Large intestine (tissue), 3 donors: Measurements from ENCODE around the gene VWA2. TPM values are rescaled to one million over a fixed set of nuclear protein-coding genes. Genes with fewer than 3 reads are reported as not detected.

Experiments
- DNase-seq, 2 donors: peaks; one replicate each; pipeline versions ENCODE4 v3.0.0 to v3.0.0-alpha.2; 2013
- H3K27ac ChIP-seq: one replicate; pipeline ENCODE4 v1.5.1; 2013; ENCODE audit warnings: low read length
- H3K27me3 ChIP-seq: 2 replicates; pipeline ENCODE4 v1.6.1; 2013; ENCODE audit warnings: low read length; ENCODE audit not compliant: control insufficient read depth, insufficient read depth
- H3K36me3 ChIP-seq: 2 replicates; pipeline ENCODE4 v1.6.1; 2013; ENCODE audit warnings: low read length; ENCODE audit not compliant: control insufficient read depth, insufficient read depth
- H3K4me1 ChIP-seq: one replicate; pipeline ENCODE4 v1.6.1; 2013; ENCODE audit warnings: low read length; ENCODE audit not compliant: control insufficient read depth, insufficient read depth
- H3K4me3 ChIP-seq: one replicate; pipeline ENCODE4 v1.5.1; 2013; ENCODE audit warnings: low read length
- H3K9me3 ChIP-seq: one replicate; pipeline ENCODE4 v1.6.1; 2013; ENCODE audit warnings: mild to moderate bottlenecking, low read depth, low read length, moderate library complexity; ENCODE audit not compliant: control insufficient read depth
- WGBS: methylation state at CpG from one replicate; pipeline ENCODE4 v1.1.5; 2013; ENCODE audit warnings: low lambda C conversion rate; ENCODE audit not compliant: insufficient coverage; 5-methylcytosine and 5-hydroxymethylcytosine counted together
- polyA plus RNA-seq: library from polyadenylated mRNA; unstranded; fragments of 120-200 nt; gene quantifications from one replicate; pipeline ENCODE4 v1.2.1, GENCODE V29; 2013

Gene VWA2
- polyA plus RNA-seq, 1 donor = 4.6 TPM

GRCh38 chr10:114244126-114244525 is 5.1 kb downstream of the VWA2 start:
- no peak overlapping the region for H3K27ac ChIP-seq
- H3K27me3 ChIP-seq = peaks cover 15% of the 10 kb centered on the region
- no peak for DNase-seq
- H3K4me3 ChIP-seq = no peak overlapping the region
- H3K36me3 ChIP-seq = no peaks in the 10 kb centered on the region
- peaks cover 14% of the 10 kb centered on the region for H3K4me1 ChIP-seq
- no peaks in the 10 kb centered on the region for H3K9me3 ChIP-seq
- no CpG with 5 or more reads among the region's 6 CpGs for WGBS

DNA sequence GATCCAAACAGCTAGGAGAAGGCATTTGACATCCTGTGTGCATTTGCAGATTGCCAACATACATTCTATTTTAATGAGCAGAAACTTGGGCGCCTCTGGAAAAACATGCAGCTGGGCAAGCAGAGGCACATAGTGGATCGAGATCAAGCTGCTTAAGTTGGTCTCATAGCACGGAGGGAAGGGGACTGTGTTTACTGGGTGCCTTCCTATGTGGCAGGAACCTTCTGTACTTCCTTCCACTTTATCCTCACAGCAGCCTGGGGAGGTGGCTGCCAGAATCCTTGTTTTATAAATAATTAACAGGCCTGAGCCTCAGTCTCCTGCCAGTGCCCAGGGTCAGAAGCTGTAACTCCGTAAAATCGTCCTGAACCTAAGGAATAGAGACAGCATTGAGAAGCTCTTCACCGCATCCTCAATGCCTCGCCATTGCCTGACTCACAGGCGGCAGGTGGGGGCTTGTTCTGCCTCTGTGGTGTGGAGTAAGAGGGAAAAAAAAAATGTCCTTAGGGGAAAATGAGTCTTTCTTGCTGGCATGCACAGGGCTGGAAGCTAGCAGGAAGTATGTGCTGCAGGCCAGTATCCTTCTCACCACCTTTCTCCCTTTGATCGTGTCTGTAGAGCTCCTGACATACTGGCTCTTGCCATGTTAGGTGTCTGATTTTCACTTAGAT is 6.2 kb downstream of the VWA2 start:
- H3K27me3 ChIP-seq = peaks cover 6% of the 10 kb centered on the region
- peak overlapping the region; percentile 35 for H3K27ac ChIP-seq
- H3K36me3 ChIP-seq = no peaks in the 10 kb centered on the region
- H3K9me3 ChIP-seq = no peaks in the 10 kb centered on the region
- H3K4me3 ChIP-seq = no peak overlapping the region
- peaks cover 14% of the 10 kb centered on the region for H3K4me1 ChIP-seq
- no CpG with 5 or more reads among the region's 9 CpGs for WGBS
- DNase-seq = peak in 1 of 2 donors; percentile 48

- Histone ChIP-seq H3K4me1 (peaks cover 14% of the 10 kb centered on the region), H3K27me3 (no peaks in the 10 kb centered on the region), H3K36me3 (no peaks in the 10 kb centered on the region), H3K4me3 (no peak overlapping the region), H3K27ac (no peak overlapping the region), H3K9me3 (no peaks in the 10 kb centered on the region)
- no CpG with 5 or more reads among the region's 7 CpGs for WGBS
- peak in 1 of 2 donors; percentile 20 for DNase-seq
Measured at GRCh38 chr10:114246679-114247305, 7.7 kb downstream of the VWA2 start.

- H3K4me1 ChIP-seq = peaks cover 6% of the 10 kb centered on the region
- peaks cover 5% of the 10 kb centered on the region for H3K36me3 ChIP-seq
- no CpG with 5 or more reads among the region's 6 CpGs for WGBS
- no peaks in the 10 kb centered on the region for H3K9me3 ChIP-seq
- H3K4me3 ChIP-seq = no peak overlapping the region
- no peaks in the 10 kb centered on the region for H3K27me3 ChIP-seq
- H3K27ac ChIP-seq = no peak overlapping the region
- no peak for DNase-seq
Measured at GRCh38 chr10:114250236-114250635, 11.2 kb downstream of the VWA2 start.

DNA sequence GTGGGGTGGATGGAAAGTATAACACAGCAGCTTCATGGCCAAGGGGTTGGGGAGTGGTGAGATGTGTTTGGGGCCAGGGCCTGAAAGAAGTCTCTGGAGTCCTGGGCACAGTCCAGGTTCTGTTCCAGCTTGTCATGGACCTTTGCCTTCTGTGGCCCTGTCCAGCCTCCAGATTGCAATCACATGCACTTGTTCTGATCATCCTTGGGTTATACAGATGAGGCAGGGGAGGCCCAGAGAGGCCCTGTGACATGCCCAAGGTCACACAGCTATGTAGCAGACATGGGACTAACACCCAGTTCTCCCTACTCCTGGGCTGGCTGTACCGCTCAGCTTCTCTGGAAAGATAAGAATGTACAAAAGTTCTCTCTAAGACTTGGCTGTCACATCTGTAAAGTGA is 11.7 kb downstream of the VWA2 start:
- H3K27ac ChIP-seq = no peak overlapping the region
- no peak for DNase-seq
- H3K4me3 ChIP-seq = no peak overlapping the region
- peaks cover 5% of the 10 kb centered on the region for H3K36me3 ChIP-seq
- peaks cover under 1% of the 10 kb centered on the region for H3K4me1 ChIP-seq
- no peaks in the 10 kb centered on the region for H3K27me3 ChIP-seq
- H3K9me3 ChIP-seq = no peaks in the 10 kb centered on the region
- WGBS = no CpG with 5 or more reads among the region's 1 CpG

- no peak for DNase-seq
- Histone ChIP-seq H3K4me1 (no peaks in the 10 kb centered on the region), H3K27me3 (no peaks in the 10 kb centered on the region), H3K27ac (no peak overlapping the region), H3K4me3 (no peak overlapping the region), H3K36me3 (peaks cover 5% of the 10 kb centered on the region), H3K9me3 (no peaks in the 10 kb centered on the region)
- WGBS = no CpG with 5 or more reads among the region's 5 CpGs
Measured at GRCh38 chr10:114252092-114252491, 13.0 kb downstream of the VWA2 start.

DNA sequence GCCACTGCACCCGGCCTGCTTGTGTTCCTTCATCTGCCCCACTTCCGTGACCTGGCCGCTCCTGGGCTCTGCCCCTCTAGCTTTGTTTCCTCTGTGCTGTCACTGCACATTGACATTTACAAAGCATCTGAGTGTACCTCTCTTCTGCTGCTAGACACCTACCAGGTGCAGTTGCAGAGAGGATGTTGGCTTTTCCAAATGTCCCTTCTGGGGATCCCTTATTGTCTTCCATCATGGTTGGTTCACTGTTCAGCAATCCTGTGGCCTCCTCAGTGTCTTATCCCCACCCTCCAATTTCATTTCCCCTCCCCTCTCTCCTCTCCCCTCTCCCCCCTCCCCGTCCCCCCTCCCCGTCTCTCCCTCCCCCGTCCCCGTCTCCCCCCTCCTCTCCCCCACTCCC is 13.8 kb downstream of the VWA2 start:
- WGBS = no CpG with 5 or more reads among the region's 7 CpGs
- peaks cover 5% of the 10 kb centered on the region for H3K36me3 ChIP-seq
- H3K4me3 ChIP-seq = no peak overlapping the region
- DNase-seq = no peak
- H3K9me3 ChIP-seq = no peaks in the 10 kb centered on the region
- no peaks in the 10 kb centered on the region for H3K4me1 ChIP-seq
- H3K27me3 ChIP-seq = no peaks in the 10 kb centered on the region
- H3K27ac ChIP-seq = no peak overlapping the region

GRCh38 chr10:114255227-114255626 is 16.2 kb downstream of the VWA2 start:
- Histone ChIP-seq H3K4me3 (no peak overlapping the region), H3K9me3 (no peaks in the 10 kb centered on the region), H3K4me1 (peaks cover 4% of the 10 kb centered on the region), H3K27me3 (no peaks in the 10 kb centered on the region), H3K36me3 (peaks cover 5% of the 10 kb centered on the region), H3K27ac (no peak overlapping the region)
- DNase-seq = no peak
- WGBS = no CpG with 5 or more reads among the region's 1 CpG

- H3K36me3 ChIP-seq = peaks cover 5% of the 10 kb centered on the region
- no peak overlapping the region for H3K27ac ChIP-seq
- no peak for DNase-seq
- H3K27me3 ChIP-seq = no peaks in the 10 kb centered on the region
- no peaks in the 10 kb centered on the region for H3K9me3 ChIP-seq
- 94% methylated on average over 5 of the region's 12 CpGs for WGBS
- H3K4me1 ChIP-seq = peaks cover 4% of the 10 kb centered on the region
- no peak overlapping the region for H3K4me3 ChIP-seq
Measured at GRCh38 chr10:114256008-114256765, 17.1 kb downstream of the VWA2 start.

DNA sequence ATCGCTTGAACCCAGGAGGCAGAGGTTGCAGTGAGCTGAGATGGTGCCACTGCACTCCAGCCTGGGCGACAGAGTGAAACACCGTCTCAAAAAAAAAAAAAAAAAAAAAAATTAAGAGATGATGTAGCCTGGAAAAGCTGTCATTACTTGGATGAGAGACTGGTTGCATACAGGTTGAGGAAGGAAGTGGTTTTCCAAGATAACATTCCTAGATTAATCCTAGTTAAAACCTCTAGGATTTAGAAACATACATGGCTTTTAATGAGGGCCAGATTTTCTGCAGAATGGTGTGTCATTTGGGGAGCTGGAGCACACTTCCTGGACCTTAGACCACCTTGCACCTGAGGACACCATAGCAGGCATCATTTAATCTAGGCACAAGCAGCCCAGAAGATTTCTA is 17.8 kb downstream of the VWA2 start:
- no peak for DNase-seq
- H3K9me3 ChIP-seq = no peaks in the 10 kb centered on the region
- no peak overlapping the region for H3K27ac ChIP-seq
- peaks cover 5% of the 10 kb centered on the region for H3K36me3 ChIP-seq
- no peaks in the 10 kb centered on the region for H3K27me3 ChIP-seq
- whole genome bisulfite sequencing = 80% methylated on average over 1 of the region's 3 CpGs
- peaks cover 4% of the 10 kb centered on the region for H3K4me1 ChIP-seq
- H3K4me3 ChIP-seq = no peak overlapping the region
